Ishikawa (cell line): Measurements from ENCODE around the gene SORD.

Experiments
- CEBPB ChIP-seq: IDR thresholded peaks from 2 replicates; pipeline ENCODE4 v1.6.1; 2012
- EP300 ChIP-seq: IDR thresholded peaks from 2 replicates; pipeline ENCODE4 v1.6.1; 2012; ENCODE audit warnings: borderline replicate concordance
- FOXM1 ChIP-seq: IDR thresholded peaks from 2 replicates; pipeline ENCODE4 v1.6.1; 2012; ENCODE audit warnings: low read depth, borderline replicate concordance
- MAX ChIP-seq: IDR thresholded peaks from 2 replicates; pipeline ENCODE4 v1.6.1; 2012
- NFIC ChIP-seq: IDR thresholded peaks from 2 replicates; pipeline ENCODE4 v1.6.1; 2012
- RAD21 ChIP-seq: IDR thresholded peaks from 2 replicates; pipeline ENCODE4 v1.6.1; 2012; ENCODE audit warnings: low read depth
- REST ChIP-seq: IDR thresholded peaks from 2 replicates; pipeline ENCODE4 v1.6.1; 2012; ENCODE audit warnings: low read depth, mild to moderate bottlenecking
- TAF1 ChIP-seq: IDR thresholded peaks from 2 replicates; pipeline ENCODE4 v1.6.1; 2012; ENCODE audit warnings: low read depth, mild to moderate bottlenecking
- TCF12 ChIP-seq: IDR thresholded peaks from 2 replicates; pipeline ENCODE4 v1.6.1; 2012; ENCODE audit warnings: low read depth
- TEAD4 ChIP-seq: IDR thresholded peaks from 2 replicates; pipeline ENCODE4 v1.6.1; 2012
- YY1 ChIP-seq: IDR thresholded peaks from 2 replicates; pipeline ENCODE4 v1.6.1; 2012; ENCODE audit warnings: low read depth
- ZBTB7A ChIP-seq: IDR thresholded peaks from 2 replicates; pipeline ENCODE4 v1.6.1; 2012; ENCODE audit warnings: low read depth

GRCh38 chr15:45114751-45115085 is 91.7 kb downstream of the SORD start:
- TF ChIP-seq REST (no peak), TCF12 (no peak), MAX (no peak), EP300 (no peak), TEAD4 (no peak), RAD21 (no peak), ZBTB7A (no peak), CEBPB (no peak), YY1 (no peak), NFIC (no peak), TAF1 (no peak), FOXM1 (no peak)
